ENCODE measurements around the gene NHLH2. TPM values are rescaled to one million over a fixed set of nuclear protein-coding genes. Genes with fewer than 3 reads are reported as not detected.

NHLH2 gene
- total and polyA plus RNA-seq, 4 donors = not detected

GRCh38 chr1:115829023-115829674, 11.8 kb downstream of the NHLH2 start:
- Histone ChIP-seq H3K9ac (ENCODE audit: low read depth in 1 of 2, low read length in 2 of 2) (no peak overlapping the region), H3K9me3 (ENCODE audit: control insufficient read depth in 4 of 4, low read length in 3 of 4) (no peaks in the 10 kb centered on the region), H3K27ac (ENCODE audit: low read depth in 1 of 2, low read length in 2 of 2) (no peak overlapping the region), H3K4me1 (ENCODE audit: control insufficient read depth in 4 of 4, insufficient read depth in 4 of 4, low read length in 3 of 4) (peaks cover 0 to 5% (median 1%) of the 10 kb centered on the region in 4 donors), H3K36me3 (ENCODE audit: control insufficient read depth in 4 of 4, insufficient read depth in 3 of 4, low read depth in 1 of 4, low read length in 3 of 4) (no peaks in the 10 kb centered on the region), H3K27me3 (ENCODE audit: control insufficient read depth in 4 of 4, insufficient read depth in 4 of 4, low read length in 3 of 4) (peaks cover 0 to 14% (median 0%) of the 10 kb centered on the region in 4 donors), H3K4me3 (ENCODE audit: low read depth in 1 of 3, low read length in 3 of 3) (no peak overlapping the region)
- DNase-seq (ENCODE audit: low spot score) = no peak
- TF ChIP-seq, protein P1, sequence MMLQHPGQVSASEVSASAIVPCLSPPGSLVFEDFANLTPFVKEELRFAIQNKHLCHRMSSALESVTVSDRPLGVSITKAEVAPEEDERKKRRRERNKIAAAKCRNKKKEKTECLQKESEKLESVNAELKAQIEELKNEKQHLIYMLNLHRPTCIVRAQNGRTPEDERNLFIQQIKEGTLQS (IDR thresholded peaks at IDR 0.05) = no peak
- no peak for TF ChIP-seq ZBTB33 (IDR thresholded peaks at IDR 0.05)
- TF ChIP-seq REST (IDR thresholded peaks at IDR 0.05) = no peak
- no peak for TF ChIP-seq NR2F2 (IDR thresholded peaks at IDR 0.05)
- no peak for TF ChIP-seq HNF4A (conservative IDR thresholded peaks at IDR 0.05)
- TF ChIP-seq SP1 (IDR thresholded peaks at IDR 0.05) = no peak
- no peak for TF ChIP-seq RXRA (IDR thresholded peaks at IDR 0.05)
- TF ChIP-seq FOXA2 (IDR thresholded peaks at IDR 0.05) = no peak
- TF ChIP-seq FOXA1 (IDR thresholded peaks at IDR 0.05) = no peak
- TF ChIP-seq JUND (IDR thresholded peaks at IDR 0.05) = no peak
- no peak for TF ChIP-seq HNF4G (IDR thresholded peaks at IDR 0.05)
- no peak for TF ChIP-seq EGR1 (IDR thresholded peaks at IDR 0.05; ENCODE audit: low read depth in 2 of 2)
- TF ChIP-seq GABPA (IDR thresholded peaks at IDR 0.05 in 1 of 2, conservative IDR thresholded peaks at IDR 0.05 in 1 of 2) = no peak
- no peak for TF ChIP-seq CTCF (IDR thresholded peaks at IDR 0.05; ENCODE audit: low read depth, low read length, missing input control)
- whole genome bisulfite sequencing = 84% methylated on average over 20 of the region's 20 CpGs
